ENCODE data around the gene ALDH1A1.

The ALDH1A1 gene

DNA sequence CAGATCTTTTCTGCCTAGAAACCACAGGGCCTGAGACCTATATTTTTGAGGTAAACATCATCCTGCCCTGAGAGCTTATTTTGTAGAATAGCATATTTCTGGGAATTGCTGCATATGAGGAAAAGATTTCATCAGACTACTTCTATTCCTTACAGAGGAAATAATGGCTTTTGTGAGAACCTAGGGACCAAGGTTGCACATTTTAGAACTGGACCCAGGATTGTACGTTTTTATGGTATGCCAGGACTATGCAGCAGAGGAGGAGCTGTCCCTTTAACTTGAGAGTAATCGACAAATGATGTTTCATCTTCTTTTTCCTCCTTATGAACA lies 2.2 kb upstream of the ALDH1A1 start:
- Histone ChIP-seq H3K9ac (ENCODE audit: low read length in 5 of 5) (peak overlapping the region in 1 of 5 donors; percentile 22), H3K36me3 (ENCODE audit: control insufficient read depth in 5 of 5, insufficient read depth in 5 of 5, low read length in 5 of 5) (no peaks in the 10 kb centered on the region), H3K4me1 (ENCODE audit: control insufficient read depth in 5 of 5, insufficient read depth in 5 of 5, low read length in 5 of 5) (peaks cover 0 to 46% (median 34%) of the 10 kb centered on the region in 5 donors), H3K9me3 (ENCODE audit: control insufficient read depth in 5 of 5, low read length in 5 of 5) (peaks cover 0 to 10% (median 2%) of the 10 kb centered on the region in 5 donors), H3K4me3 (ENCODE audit: low read depth in 1 of 5, low read length in 5 of 5) (no peak overlapping the region), H3K27ac (ENCODE audit: low read depth, low read length) (peak overlapping the region; percentile 74), H3K27me3 (ENCODE audit: control insufficient read depth in 5 of 5, insufficient read depth in 4 of 5, low read length in 5 of 5) (no peaks in the 10 kb centered on the region)

- Histone ChIP-seq H3K9ac (ENCODE audit: low read length in 5 of 5) (peak overlapping the region in 1 of 5 donors; percentile 22), H3K4me1 (ENCODE audit: control insufficient read depth in 5 of 5, insufficient read depth in 5 of 5, low read length in 5 of 5) (peaks cover 0 to 49% (median 36%) of the 10 kb centered on the region in 5 donors), H3K9me3 (ENCODE audit: control insufficient read depth in 5 of 5, low read length in 5 of 5) (peaks cover 0 to 10% (median 2%) of the 10 kb centered on the region in 5 donors), H3K36me3 (ENCODE audit: control insufficient read depth in 5 of 5, insufficient read depth in 5 of 5, low read length in 5 of 5) (no peaks in the 10 kb centered on the region), H3K27ac (ENCODE audit: low read depth, low read length) (peak overlapping the region; percentile 74), H3K4me3 (ENCODE audit: low read depth in 1 of 5, low read length in 5 of 5) (no peak overlapping the region), H3K27me3 (ENCODE audit: control insufficient read depth in 5 of 5, insufficient read depth in 4 of 5, low read length in 5 of 5) (no peaks in the 10 kb centered on the region)
Measured at GRCh38 chr9:72954431-72955125, 1.7 kb upstream of the ALDH1A1 start.

DNA sequence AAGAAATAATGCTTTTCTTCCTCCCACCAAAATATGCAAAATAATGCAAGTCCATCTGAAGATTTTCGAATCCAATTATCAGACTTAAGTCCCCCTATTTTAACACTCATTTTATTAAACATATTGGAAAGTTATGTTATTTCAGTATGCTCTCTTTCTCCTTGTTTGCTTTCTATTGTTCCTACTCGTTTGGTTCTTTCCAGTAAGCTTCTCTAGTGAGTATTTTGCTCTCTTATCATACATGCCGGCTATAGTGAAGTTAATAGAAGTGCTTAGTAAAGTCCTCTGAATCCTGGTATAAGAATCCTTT lies 517 bp downstream of the ALDH1A1 start:
- Histone ChIP-seq H3K9me3 (ENCODE audit: control insufficient read depth in 5 of 5, low read length in 5 of 5) (no peaks in the 10 kb centered on the region), H3K36me3 (ENCODE audit: control insufficient read depth in 5 of 5, insufficient read depth in 5 of 5, low read length in 5 of 5) (no peaks in the 10 kb centered on the region), H3K27me3 (ENCODE audit: control insufficient read depth in 5 of 5, insufficient read depth in 4 of 5, low read length in 5 of 5) (no peaks in the 10 kb centered on the region), H3K4me3 (ENCODE audit: low read depth in 1 of 5, low read length in 5 of 5) (peak overlapping the region; percentile 48 to 66 (median 63)), H3K9ac (ENCODE audit: low read length in 5 of 5) (peak overlapping the region in 4 of 5 donors; percentile 21 to 65 (median 42)), H3K27ac (ENCODE audit: low read depth, low read length) (peak overlapping the region; percentile 12), H3K4me1 (ENCODE audit: control insufficient read depth in 5 of 5, insufficient read depth in 5 of 5, low read length in 5 of 5) (peaks cover 0 to 65% (median 53%) of the 10 kb centered on the region in 5 donors)

GRCh38 chr9:72951520-72952380 lies 1.1 kb downstream of the ALDH1A1 start:
- Histone ChIP-seq H3K4me3 (ENCODE audit: low read depth in 1 of 5, low read length in 5 of 5) (peak overlapping the region; percentile 48 to 66 (median 63)), H3K9me3 (ENCODE audit: control insufficient read depth in 5 of 5, low read length in 5 of 5) (no peaks in the 10 kb centered on the region), H3K27ac (ENCODE audit: low read depth, low read length) (peak overlapping the region; percentile 12), H3K9ac (ENCODE audit: low read length in 5 of 5) (peak overlapping the region in 3 of 5 donors; percentile 31 to 65 (median 54)), H3K27me3 (ENCODE audit: control insufficient read depth in 5 of 5, insufficient read depth in 4 of 5, low read length in 5 of 5) (no peaks in the 10 kb centered on the region), H3K4me1 (ENCODE audit: control insufficient read depth in 5 of 5, insufficient read depth in 5 of 5, low read length in 5 of 5) (peaks cover 0 to 65% (median 53%) of the 10 kb centered on the region in 5 donors), H3K36me3 (ENCODE audit: control insufficient read depth in 5 of 5, insufficient read depth in 5 of 5, low read length in 5 of 5) (no peaks in the 10 kb centered on the region)

DNA sequence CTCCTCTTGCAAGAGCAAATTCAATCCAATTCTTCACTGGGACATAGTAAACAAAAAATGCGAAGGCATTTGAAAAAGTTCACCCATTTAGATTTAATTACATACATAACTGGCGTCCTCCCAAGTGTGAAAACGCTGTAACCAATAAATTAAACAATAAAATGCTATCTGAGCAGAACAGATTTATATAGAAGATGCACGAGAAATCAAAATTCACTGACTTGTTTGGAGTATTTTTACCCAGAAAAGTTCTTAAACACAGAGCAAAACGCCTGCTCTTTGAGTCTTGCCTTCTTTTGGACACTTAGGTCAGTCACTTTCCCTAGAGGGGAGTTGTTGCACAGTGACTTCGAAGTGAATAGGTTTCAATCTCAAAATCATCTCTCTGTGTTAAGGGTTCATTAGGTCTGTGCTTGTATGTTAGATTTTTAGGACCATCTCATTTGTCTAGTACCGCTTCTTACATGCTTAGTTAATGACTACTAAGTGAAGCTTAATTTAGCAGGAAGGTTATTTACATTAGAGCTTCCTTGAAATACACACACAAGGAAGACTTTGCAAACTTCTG lies 1.9 kb downstream of the ALDH1A1 start:
- Histone ChIP-seq H3K9ac (ENCODE audit: low read length in 5 of 5) (peak overlapping the region in 2 of 5 donors; percentile 44 to 54), H3K4me3 (ENCODE audit: low read depth in 1 of 5, low read length in 5 of 5) (peak overlapping the region; percentile 45 to 66 (median 63)), H3K27me3 (ENCODE audit: control insufficient read depth in 5 of 5, insufficient read depth in 4 of 5, low read length in 5 of 5) (no peaks in the 10 kb centered on the region), H3K4me1 (ENCODE audit: control insufficient read depth in 5 of 5, insufficient read depth in 5 of 5, low read length in 5 of 5) (peaks cover 0 to 65% (median 53%) of the 10 kb centered on the region in 5 donors), H3K36me3 (ENCODE audit: control insufficient read depth in 5 of 5, insufficient read depth in 5 of 5, low read length in 5 of 5) (no peaks in the 10 kb centered on the region), H3K27ac (ENCODE audit: low read depth, low read length) (peak overlapping the region; percentile 38), H3K9me3 (ENCODE audit: control insufficient read depth in 5 of 5, low read length in 5 of 5) (no peaks in the 10 kb centered on the region)

GRCh38 chr9:72949918-72950325 lies 2.9 kb downstream of the ALDH1A1 start:
- Histone ChIP-seq H3K4me3 (ENCODE audit: low read depth in 1 of 5, low read length in 5 of 5) (peak overlapping the region in 2 of 5 donors; percentile 18 to 63), H3K27ac (ENCODE audit: low read depth, low read length) (peak overlapping the region; percentile 38), H3K9ac (ENCODE audit: low read length in 5 of 5) (no peak overlapping the region), H3K9me3 (ENCODE audit: control insufficient read depth in 5 of 5, low read length in 5 of 5) (no peaks in the 10 kb centered on the region), H3K27me3 (ENCODE audit: control insufficient read depth in 5 of 5, insufficient read depth in 4 of 5, low read length in 5 of 5) (no peaks in the 10 kb centered on the region), H3K4me1 (ENCODE audit: control insufficient read depth in 5 of 5, insufficient read depth in 5 of 5, low read length in 5 of 5) (peaks cover 0 to 59% (median 46%) of the 10 kb centered on the region in 5 donors), H3K36me3 (ENCODE audit: control insufficient read depth in 5 of 5, insufficient read depth in 5 of 5, low read length in 5 of 5) (no peaks in the 10 kb centered on the region)

DNA sequence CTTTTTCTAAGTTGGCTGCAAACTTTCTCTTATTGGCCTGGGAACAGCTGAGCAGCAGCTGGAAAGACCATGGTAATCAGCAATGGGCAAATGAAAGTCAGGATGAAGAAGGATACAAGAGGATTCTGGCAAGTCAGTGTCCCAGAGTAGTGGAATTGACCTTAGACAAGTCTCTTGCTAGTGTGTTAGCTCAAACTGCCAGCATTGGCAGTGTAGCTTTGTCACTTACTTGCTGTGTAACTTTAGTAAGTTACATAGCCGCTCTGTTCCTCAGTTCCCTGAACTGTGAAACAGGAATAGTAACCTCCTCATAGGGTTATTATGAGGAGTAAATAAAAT lies 3.6 kb downstream of the ALDH1A1 start:
- Histone ChIP-seq H3K4me3 (ENCODE audit: low read depth in 1 of 5, low read length in 5 of 5) (peak overlapping the region in 1 of 5 donors; percentile 23), H3K9ac (ENCODE audit: low read length in 5 of 5) (no peak overlapping the region), H3K9me3 (ENCODE audit: control insufficient read depth in 5 of 5, low read length in 5 of 5) (no peaks in the 10 kb centered on the region), H3K36me3 (ENCODE audit: control insufficient read depth in 5 of 5, insufficient read depth in 5 of 5, low read length in 5 of 5) (no peaks in the 10 kb centered on the region), H3K27ac (ENCODE audit: low read depth, low read length) (peak overlapping the region; percentile 24), H3K4me1 (ENCODE audit: control insufficient read depth in 5 of 5, insufficient read depth in 5 of 5, low read length in 5 of 5) (peaks cover 0 to 53% (median 39%) of the 10 kb centered on the region in 5 donors), H3K27me3 (ENCODE audit: control insufficient read depth in 5 of 5, insufficient read depth in 4 of 5, low read length in 5 of 5) (no peaks in the 10 kb centered on the region)

DNA sequence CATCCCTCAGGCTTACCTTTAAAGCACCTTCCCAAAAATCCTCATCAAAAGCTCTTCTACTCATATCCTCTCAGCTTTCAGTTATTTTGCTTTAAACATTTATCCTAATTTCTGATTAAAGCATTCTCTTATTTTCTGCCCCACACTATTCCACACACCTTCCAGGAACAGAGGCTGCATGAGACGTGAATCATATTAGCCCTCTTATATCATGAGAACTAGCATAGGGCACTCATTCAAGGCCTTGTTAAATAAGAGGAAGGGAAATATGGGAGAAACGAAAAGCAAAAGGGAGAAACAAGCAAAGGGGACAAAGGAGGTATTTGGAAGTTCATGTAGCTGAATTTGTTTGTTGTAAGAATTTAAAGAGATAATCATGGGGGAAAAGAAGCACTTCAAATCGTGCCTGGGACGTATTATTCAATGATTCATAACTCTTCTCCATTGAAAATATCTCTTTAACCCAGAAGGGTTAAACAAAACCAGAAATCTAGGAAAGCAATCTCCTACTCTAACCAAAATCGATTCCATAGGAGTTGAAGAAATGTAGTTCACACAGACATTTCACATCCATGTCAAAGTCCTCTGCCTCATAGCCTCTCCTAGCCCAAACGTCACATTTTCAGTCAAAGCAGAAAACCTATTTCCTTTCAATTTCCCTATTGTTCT lies 4.1 kb downstream of the ALDH1A1 start:
- H3K9ac ChIP-seq (ENCODE audit: low read length in 5 of 5): no peak overlapping the region
- H3K27me3 ChIP-seq (ENCODE audit: control insufficient read depth in 5 of 5, insufficient read depth in 4 of 5, low read length in 5 of 5): no peaks in the 10 kb centered on the region
- peaks cover 0 to 54% (median 37%) of the 10 kb centered on the region in 5 donors for H3K4me1 ChIP-seq (ENCODE audit: control insufficient read depth in 5 of 5, insufficient read depth in 5 of 5, low read length in 5 of 5)
- no peaks in the 10 kb centered on the region for H3K9me3 ChIP-seq (ENCODE audit: control insufficient read depth in 5 of 5, low read length in 5 of 5)
- no peaks in the 10 kb centered on the region for H3K36me3 ChIP-seq (ENCODE audit: control insufficient read depth in 5 of 5, insufficient read depth in 5 of 5, low read length in 5 of 5)
- H3K27ac ChIP-seq (ENCODE audit: low read depth, low read length): peak overlapping the region; percentile 24
- peak overlapping the region in 2 of 5 donors; percentile 13 to 23 for H3K4me3 ChIP-seq (ENCODE audit: low read depth in 1 of 5, low read length in 5 of 5)

GRCh38 chr9:72947984-72948465 lies 4.8 kb downstream of the ALDH1A1 start:
- no peaks in the 10 kb centered on the region for H3K27me3 ChIP-seq (ENCODE audit: control insufficient read depth in 5 of 5, insufficient read depth in 4 of 5, low read length in 5 of 5)
- no peaks in the 10 kb centered on the region for H3K9me3 ChIP-seq (ENCODE audit: control insufficient read depth in 5 of 5, low read length in 5 of 5)
- H3K36me3 ChIP-seq (ENCODE audit: control insufficient read depth in 5 of 5, insufficient read depth in 5 of 5, low read length in 5 of 5): no peaks in the 10 kb centered on the region
- peak overlapping the region in 1 of 5 donors; percentile 13 for H3K4me3 ChIP-seq (ENCODE audit: low read depth in 1 of 5, low read length in 5 of 5)
- no peak overlapping the region for H3K27ac ChIP-seq (ENCODE audit: low read depth, low read length)
- no peak overlapping the region for H3K9ac ChIP-seq (ENCODE audit: low read length in 5 of 5)
- H3K4me1 ChIP-seq (ENCODE audit: control insufficient read depth in 5 of 5, insufficient read depth in 5 of 5, low read length in 5 of 5): peaks cover 0 to 51% (median 35%) of the 10 kb centered on the region in 5 donors

All from subcutaneous abdominal adipose tissue (tissue), 5 donors.